ENCODE measurements around the gene RNF150.

GRCh38 chr4:140856621-140857062, 276.6 kb downstream of the RNF150 start:
- TF ChIP-seq CTCF (conservative IDR thresholded peaks at IDR 0.05; ENCODE audit: low read depth, low read length) (no peak), POLR2A (IDR thresholded peaks at IDR 0.05; ENCODE audit: low read depth, low read length) (no peak), FOS (IDR thresholded peaks at IDR 0.05; ENCODE audit: low read depth, low read length) (no peak), MAZ (IDR thresholded peaks at IDR 0.05; ENCODE audit: borderline replicate concordance, low read depth, low read length) (no peak), BHLHE40 (IDR thresholded peaks at IDR 0.05; ENCODE audit: low read depth, low read length) (no peak), CEBPB (IDR thresholded peaks at IDR 0.05; ENCODE audit: low read depth, low read length) (no peak), MAFK (IDR thresholded peaks at IDR 0.05; ENCODE audit: low read depth, low read length) (no peak), RAD21 (IDR thresholded peaks at IDR 0.05; ENCODE audit: low read length) (no peak), SMC3 (IDR thresholded peaks at IDR 0.05; ENCODE audit: low read depth, low read length) (no peak), CHD1 (IDR thresholded peaks at IDR 0.05; ENCODE audit: low read depth, low read length) (no peak), NFE2L2 (IDR thresholded peaks at IDR 0.05; ENCODE audit: low read depth, low read length) (no peak), USF2 (IDR thresholded peaks at IDR 0.05; ENCODE audit: low read depth, low read length) (no peak)
